22Rv1 (cell line): Measurements from ENCODE around the gene TAX1BP3.

Experiments
- H3K27ac ChIP-seq: fragments of 450-650 bp; 2 replicates; pipeline ENCODE4 v1.5.1; 2017
- ZFX ChIP-seq: fragments of 450-650 bp; IDR thresholded peaks from 2 replicates; pipeline ENCODE4 v1.6.1; 2017; ENCODE audit warnings: antibody characterized with exemption, borderline replicate concordance
- TF ChIP-seq, protein P1 (sequence below): fragments of 450-650 bp; IDR thresholded peaks from 2 replicates; pipeline ENCODE4 v1.5.1; 2017; ENCODE audit warnings: mild to moderate bottlenecking

Gene TAX1BP3

GRCh38 chr17:3683054-3683511 is 14.7 kb upstream of the TAX1BP3 start:
- H3K27ac ChIP-seq, result no peak overlapping the region
- TF ChIP-seq ZFX, result no peak
- TF ChIP-seq, protein P1, sequence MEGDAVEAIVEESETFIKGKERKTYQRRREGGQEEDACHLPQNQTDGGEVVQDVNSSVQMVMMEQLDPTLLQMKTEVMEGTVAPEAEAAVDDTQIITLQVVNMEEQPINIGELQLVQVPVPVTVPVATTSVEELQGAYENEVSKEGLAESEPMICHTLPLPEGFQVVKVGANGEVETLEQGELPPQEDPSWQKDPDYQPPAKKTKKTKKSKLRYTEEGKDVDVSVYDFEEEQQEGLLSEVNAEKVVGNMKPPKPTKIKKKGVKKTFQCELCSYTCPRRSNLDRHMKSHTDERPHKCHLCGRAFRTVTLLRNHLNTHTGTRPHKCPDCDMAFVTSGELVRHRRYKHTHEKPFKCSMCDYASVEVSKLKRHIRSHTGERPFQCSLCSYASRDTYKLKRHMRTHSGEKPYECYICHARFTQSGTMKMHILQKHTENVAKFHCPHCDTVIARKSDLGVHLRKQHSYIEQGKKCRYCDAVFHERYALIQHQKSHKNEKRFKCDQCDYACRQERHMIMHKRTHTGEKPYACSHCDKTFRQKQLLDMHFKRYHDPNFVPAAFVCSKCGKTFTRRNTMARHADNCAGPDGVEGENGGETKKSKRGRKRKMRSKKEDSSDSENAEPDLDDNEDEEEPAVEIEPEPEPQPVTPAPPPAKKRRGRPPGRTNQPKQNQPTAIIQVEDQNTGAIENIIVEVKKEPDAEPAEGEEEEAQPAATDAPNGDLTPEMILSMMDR, result peak; percentile 96

DNA sequence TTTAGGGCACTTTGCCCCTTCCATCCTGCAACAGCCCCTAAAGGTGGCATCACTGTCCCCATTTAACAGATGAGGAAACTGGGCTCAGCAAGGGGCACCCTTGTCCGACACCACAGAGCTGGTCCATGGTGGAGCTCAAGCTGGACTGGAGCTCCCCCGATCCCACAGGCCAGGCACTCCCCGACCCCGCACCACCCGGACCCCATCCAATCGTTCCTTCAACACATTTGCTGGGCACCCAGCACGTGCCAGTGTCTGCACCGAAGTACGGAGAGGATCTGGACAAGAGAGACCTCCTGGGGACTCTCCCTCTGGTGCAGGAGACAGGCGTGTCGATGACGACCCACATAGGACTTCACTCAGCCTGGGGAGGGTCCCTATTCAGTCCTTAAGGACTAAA is 13.7 kb upstream of the TAX1BP3 start:
- TF ChIP-seq ZFX, result no peak
- TF ChIP-seq, protein P1, result no peak
- no peak overlapping the region for H3K27ac ChIP-seq

DNA sequence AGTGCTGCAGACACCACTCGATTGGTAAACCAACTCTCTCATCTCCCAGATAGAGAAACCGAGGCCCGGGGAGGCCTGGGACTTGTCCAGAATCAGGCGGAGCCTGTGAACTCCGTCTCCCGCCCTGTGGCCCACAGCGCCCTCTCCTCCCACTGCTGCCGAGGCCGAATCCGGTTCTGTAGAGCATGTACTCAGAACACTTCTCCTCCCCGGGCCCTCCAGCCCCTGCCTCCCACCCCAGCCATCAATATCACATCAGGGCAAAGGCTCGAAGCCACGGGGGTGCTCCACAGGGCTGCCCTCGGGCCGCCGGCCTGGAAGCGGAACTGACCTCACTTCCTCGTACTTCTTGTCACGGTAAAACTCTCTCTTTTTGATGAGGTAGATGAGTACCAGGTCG is 13.2 kb upstream of the TAX1BP3 start:
- no peak overlapping the region for H3K27ac ChIP-seq
- TF ChIP-seq, protein P1, result no peak
- no peak for TF ChIP-seq ZFX

- H3K27ac ChIP-seq, result no peak overlapping the region
- TF ChIP-seq ZFX, result no peak
- TF ChIP-seq, protein P1, result no peak
Observed at GRCh38 chr17:3681057-3681456, 12.7 kb upstream of the TAX1BP3 start.

- H3K27ac ChIP-seq, result no peak overlapping the region
- TF ChIP-seq, protein P1, result no peak
- TF ChIP-seq ZFX, result no peak
Observed at GRCh38 chr17:3679531-3680126, 11.3 kb upstream of the TAX1BP3 start.

DNA sequence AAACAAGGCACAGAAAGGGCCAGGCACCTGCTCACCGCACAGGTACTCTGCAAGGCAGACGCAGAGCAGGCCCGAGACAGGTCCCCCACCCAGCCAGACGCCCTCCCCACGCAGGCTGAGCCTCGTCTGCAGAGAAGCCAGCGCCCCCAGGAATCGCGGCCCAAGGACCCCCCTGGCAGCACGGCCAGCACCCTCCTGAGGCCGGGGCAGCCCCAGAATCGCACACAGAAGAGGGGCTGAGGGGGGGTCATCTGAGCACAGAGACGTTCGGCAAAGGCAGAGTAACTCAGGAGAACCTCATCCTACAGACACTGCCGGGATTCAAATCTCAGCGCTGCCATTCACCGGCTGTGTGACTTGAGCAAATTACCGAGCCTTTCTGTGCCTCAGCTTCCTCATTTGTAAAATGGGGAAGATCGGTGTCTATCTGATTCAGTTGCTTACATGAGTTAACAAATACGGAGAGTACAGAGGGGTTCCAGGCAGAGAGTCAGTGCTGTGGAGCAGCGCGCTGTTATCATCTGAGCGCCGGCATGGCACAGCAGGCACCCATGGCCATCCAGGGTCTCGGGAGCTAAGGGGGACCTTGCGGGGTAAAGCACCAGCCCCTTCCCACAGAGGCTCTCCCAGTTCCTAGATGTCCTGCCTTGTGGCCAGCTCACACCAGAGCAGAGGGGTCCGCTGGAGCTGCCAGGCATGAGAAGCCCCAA is 10.6 kb upstream of the TAX1BP3 start:
- H3K27ac ChIP-seq, result no peak overlapping the region
- TF ChIP-seq, protein P1, result no peak
- TF ChIP-seq ZFX, result no peak

- H3K27ac ChIP-seq, result no peak overlapping the region
- no peak for TF ChIP-seq ZFX
- TF ChIP-seq, protein P1, result no peak
Observed at GRCh38 chr17:3678095-3678820, 9.9 kb upstream of the TAX1BP3 start.
